IMR-90 (cell line): ENCODE measurements around the gene BCL11A. TPM values are rescaled to one million over a fixed set of nuclear protein-coding genes. Genes with fewer than 3 reads are reported as not detected.
A peak's percentile ranks its signal among the peaks of the same experiment; 100 is the strongest.

ENCODE experiments used
- ATAC-seq: fragments of 200-7000 bp; cut with Tn5 transposase; 2 replicates; pipeline ENCODE4 v1.9.1; 2020; ENCODE audit warnings: low read depth, mild to moderate bottlenecking, moderate library complexity
- BruUV-seq: library from RNA; stranded (reverse); fragments of 400-500 nt; replicated peaks from 2 replicates; lab custom pipeline; 2021; lab: Mats Ljungman, UMichigan
- CTCF ChIA-PET: fragments of 300-600 bp; formaldehyde crosslinking; extraction: SDS; loops from one replicate; lab custom pipeline; 2021; ENCODE audit warnings: antibody characterized with exemption; lab: Yijun Ruan, JAX
- POLR2A ChIA-PET: fragments of 300-600 bp; sonication (Branson Sonifier 250); formaldehyde crosslinking; loops from one replicate; lab custom pipeline; 2022; ENCODE audit warnings: antibody characterized with exemption; ENCODE audit not compliant: unreplicated experiment; lab: Charles Lee
- DNase-seq: peaks from one replicate; pipeline ENCODE4 v3.0.0; 2013
- H2AFZ ChIP-seq: replicated peaks from 2 replicates; pipeline ENCODE3; 2013; ENCODE audit warnings: low read length, mild to moderate bottlenecking; ENCODE audit not compliant: poor library complexity
- H2AK5ac ChIP-seq: 2 replicates; pipeline ENCODE4 v1.6.1; 2013; ENCODE audit warnings: low read depth, low read length, inconsistent platforms
- H2AK9ac ChIP-seq: replicated peaks from 2 replicates; pipeline ENCODE3; 2013; ENCODE audit warnings: mild to moderate bottlenecking, low read depth, low read length, moderate library complexity; ENCODE audit not compliant: poor library complexity
- H2BK120ac ChIP-seq: 2 replicates; pipeline ENCODE4 v1.6.1; 2013; ENCODE audit warnings: low read depth, low read length, inconsistent platforms
- H2BK15ac ChIP-seq: 3 replicates; pipeline ENCODE4 v1.6.1; 2013; ENCODE audit warnings: low read depth, low read length, inconsistent platforms
- H2BK20ac ChIP-seq: 2 replicates; pipeline ENCODE4 v1.6.1; 2013; ENCODE audit warnings: low read depth, mild to moderate bottlenecking, inconsistent platforms, low read length, moderate library complexity
- H2BK5ac ChIP-seq: 2 replicates; pipeline ENCODE4 v1.6.1; 2013; ENCODE audit warnings: mild to moderate bottlenecking, low read depth, low read length, inconsistent platforms; ENCODE audit not compliant: poor library complexity, severe bottlenecking
- H3K14ac ChIP-seq: replicated peaks from 2 replicates; pipeline ENCODE4 v1.6.1; 2013; ENCODE audit warnings: low read depth, low read length, inconsistent platforms
- H3K18ac ChIP-seq: 2 replicates; pipeline ENCODE4 v1.6.1; 2013; ENCODE audit warnings: low read depth, low read length, control low read depth
- H3K23ac ChIP-seq: 2 replicates; pipeline ENCODE4 v1.6.1; 2013; ENCODE audit warnings: low read depth, low read length, inconsistent platforms
- H3K27ac ChIP-seq: 2 replicates; pipeline ENCODE4 v1.5.1; 2013; ENCODE audit warnings: mild to moderate bottlenecking, control low read depth, low read length; ENCODE audit not compliant: insufficient read depth
- H3K27me3 ChIP-seq: 2 replicates; pipeline ENCODE4 v1.6.1; 2013; ENCODE audit warnings: low read length; ENCODE audit not compliant: control insufficient read depth, insufficient read depth
- H3K36me3 ChIP-seq: 2 replicates; pipeline ENCODE4 v1.6.1; 2013; ENCODE audit warnings: low read length, mixed read lengths; ENCODE audit not compliant: control insufficient read depth, insufficient read depth
- H3K4ac ChIP-seq: 2 replicates; pipeline ENCODE4 v1.6.1; 2013; ENCODE audit warnings: low read depth, low read length, inconsistent platforms
- H3K4me1 ChIP-seq: 2 replicates; pipeline ENCODE4 v1.6.1; 2013; ENCODE audit warnings: low read length, mixed read lengths; ENCODE audit not compliant: control insufficient read depth, insufficient read depth
- H3K4me2 ChIP-seq: 2 replicates; pipeline ENCODE4 v1.6.1; 2013; ENCODE audit warnings: low read depth, mild to moderate bottlenecking, control low read depth, low read length, moderate library complexity
- H3K4me3 ChIP-seq: 2 replicates; pipeline ENCODE4 v1.5.1; 2013; ENCODE audit warnings: low read depth, mild to moderate bottlenecking, control low read depth, low read length, moderate library complexity; ENCODE audit not compliant: insufficient read depth
- H3K56ac ChIP-seq: 2 replicates; pipeline ENCODE4 v1.6.1; 2013; ENCODE audit warnings: low read length, inconsistent platforms; ENCODE audit not compliant: insufficient read depth; ENCODE audit errors: extremely low read depth
- H3K79me1 ChIP-seq, 2 experiments: 2 replicates each; pipeline ENCODE4 v1.6.1; 2013; ENCODE audit warnings: low read length in 2 of 2, inconsistent platforms in 1 of 2, low read depth in 1 of 2
- H3K9ac ChIP-seq: 2 replicates; pipeline ENCODE4 v1.6.1; 2013; ENCODE audit warnings: low read depth, low read length, control low read depth
- H3K9me1 ChIP-seq: 2 replicates; pipeline ENCODE4 v1.6.1; 2013; ENCODE audit warnings: low read length, inconsistent platforms; ENCODE audit not compliant: insufficient read depth
- H3K9me3 ChIP-seq: 2 replicates; pipeline ENCODE4 v1.6.1; 2013; ENCODE audit warnings: low read length; ENCODE audit not compliant: control insufficient read depth, insufficient read depth
- H4K20me1 ChIP-seq: 2 replicates; pipeline ENCODE4 v1.6.1; 2013; ENCODE audit warnings: low read length, inconsistent platforms; ENCODE audit not compliant: insufficient read depth
- H4K5ac ChIP-seq: 2 replicates; pipeline ENCODE4 v1.6.1; 2013; ENCODE audit warnings: mild to moderate bottlenecking, low read depth, low read length, control low read depth
- H4K8ac ChIP-seq, 2 experiments: 2 replicates each; pipeline ENCODE4 v1.6.1; 2013; ENCODE audit warnings: low read depth in 2 of 2, low read length in 2 of 2, control low read depth in 1 of 2, inconsistent platforms in 1 of 2
- H4K91ac ChIP-seq: 2 replicates; pipeline ENCODE4 v1.6.1; 2013; ENCODE audit warnings: low read depth, low read length, inconsistent platforms; ENCODE audit not compliant: insufficient read depth
- BHLHE40 ChIP-seq: fragments of 150-350 bp; IDR thresholded peaks from 2 replicates; pipeline ENCODE4 v1.6.1; 2016; ENCODE audit warnings: mild to moderate bottlenecking, low read depth, low read length
- NFE2L2 ChIP-seq: fragments of 150-350 bp; IDR thresholded peaks from 2 replicates; pipeline ENCODE4 v1.6.1; 2016; ENCODE audit warnings: low read depth, mild to moderate bottlenecking, low read length
- RAD21 ChIP-seq: IDR thresholded peaks from 2 replicates; pipeline ENCODE4 v1.6.1; 2012; ENCODE audit warnings: low read length, improper control_type of control experiment
- WGBS, 2 experiments: methylation state at CpG; one replicate each; pipeline versions ENCODE4 v1.1.5 to v1.1.7; 2013; ENCODE audit warnings: missing lambda C conversion rate in 2 of 2; ENCODE audit not compliant: insufficient read length in 1 of 2; ENCODE audit errors: extremely low coverage in 2 of 2; 5-methylcytosine and 5-hydroxymethylcytosine counted together
- dilution Hi-C: fragments of 300-500 bp; cut with HindIII; formaldehyde crosslinking; loops from one replicate; pipeline ENCODE4 v1.14.3; 2018; ENCODE audit warnings: low sequenced_read_pairs; ENCODE audit not compliant: unreplicated experiment
- in situ Hi-C: fragments of 300-500 bp; cut with MboI; formaldehyde crosslinking; loops from 3 replicates; pipeline ENCODE4 v1.14.3; 2019; ENCODE audit warnings: low sequenced_read_pairs, inconsistent platforms, mixed read lengths
- intact Hi-C: fragments of 100-400 bp; cut with micrococcal nuclease; formaldehyde crosslinking; loops from 2 replicates; pipeline ENCODE4 v1.10.0; 2022
- polyA plus RNA-seq, 3 experiments: library from polyadenylated mRNA; depleted of rRNA; stranded (reverse); fragments of >200 nt; gene quantifications; 2 replicates each; pipeline ENCODE4 v1.2.3, GENCODE V29; 2012; ENCODE audit warnings: low replicate concordance in 1 of 3
- total RNA-seq: library from RNA; depleted of rRNA; stranded (reverse); fragments of >200 nt; gene quantifications from 2 replicates; pipeline ENCODE4 v1.2.3, GENCODE V29; 2012
- TF ChIP-seq, protein P1 (sequence below): fragments of 150-350 bp; IDR thresholded peaks from 2 replicates; pipeline ENCODE4 v1.6.1; 2017; ENCODE audit warnings: mild to moderate bottlenecking, antibody characterized with exemption, low read length, low read depth

BCL11A gene
- total and polyA plus RNA-seq, 2 of the 4 experiments (the other 2 are of a cell fraction), result 1.0 to 1.1 TPM

DNA sequence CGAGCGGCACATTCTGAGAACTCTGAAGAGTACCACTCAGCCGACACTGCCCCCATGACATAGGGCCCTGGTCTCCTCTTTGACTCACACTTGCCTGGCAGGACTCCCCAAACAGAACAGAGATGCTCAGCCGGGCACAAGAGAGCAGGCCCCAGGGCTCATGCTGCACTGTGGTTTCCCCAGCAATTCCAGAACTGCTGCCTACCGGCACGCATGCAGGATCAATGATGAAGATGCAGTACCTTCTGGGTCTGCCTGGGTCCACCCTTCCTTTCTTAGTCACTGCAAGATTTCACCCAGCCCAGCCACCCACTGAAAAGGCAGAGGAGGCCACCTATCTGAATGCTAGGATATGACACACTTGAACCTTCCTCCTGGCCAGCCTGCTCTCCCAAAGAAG lies 49.4 kb downstream of the BCL11A start:
- H4K5ac ChIP-seq, result no peak overlapping the region
- H3K4me2 ChIP-seq, result no peak overlapping the region
- no peak overlapping the region for H2AK5ac ChIP-seq
- H2AFZ ChIP-seq, result no peak overlapping the region
- no peak overlapping the region for H2BK120ac ChIP-seq
- peaks cover 9% of the 10 kb centered on the region for H3K27me3 ChIP-seq
- H3K9me1 ChIP-seq, result no peaks in the 10 kb centered on the region
- H3K4me1 ChIP-seq, result peaks cover 2% of the 10 kb centered on the region; the same call in 1 of the 2 replicates
- no peak overlapping the region for H2BK15ac ChIP-seq
- ATAC-seq (no peak), DNase-seq (no peak)
- no peaks in the 10 kb centered on the region for H3K9me3 ChIP-seq
- no peak overlapping the region for H2AK9ac ChIP-seq
- no peak overlapping the region for H3K4me3 ChIP-seq
- H4K8ac ChIP-seq, result no peak overlapping the region
- in situ Hi-C loops, result no loop called here
- H2BK5ac ChIP-seq, result no peak overlapping the region
- H3K9ac ChIP-seq, result no peak overlapping the region
- H3K27ac ChIP-seq, result no peak overlapping the region
- H2BK20ac ChIP-seq, result no peak overlapping the region
- H3K23ac ChIP-seq, result no peak overlapping the region
- ChIA-PET POLR2A (no interaction called here), CTCF (no interaction called here)
- H3K36me3 ChIP-seq, result no peaks in the 10 kb centered on the region
- dilution Hi-C loops, result no loop called here
- no peak overlapping the region for H4K91ac ChIP-seq
- no peaks in the 10 kb centered on the region for H4K20me1 ChIP-seq
- H3K56ac ChIP-seq, result no peak overlapping the region
- H3K18ac ChIP-seq, result no peak overlapping the region
- H3K4ac ChIP-seq, result no peak overlapping the region
- 83% methylated on average over 6 of the region's 6 CpGs; no CpG with 5 or more reads in 1 of the 2 experiments for WGBS, 2 experiments
- intact Hi-C loops, result no loop called here
- TF ChIP-seq RAD21 (peak; percentile 11; the same call in 1 of the 2 replicates), NFE2L2 (no peak), BHLHE40 (no peak)
- TF ChIP-seq, protein P1, sequence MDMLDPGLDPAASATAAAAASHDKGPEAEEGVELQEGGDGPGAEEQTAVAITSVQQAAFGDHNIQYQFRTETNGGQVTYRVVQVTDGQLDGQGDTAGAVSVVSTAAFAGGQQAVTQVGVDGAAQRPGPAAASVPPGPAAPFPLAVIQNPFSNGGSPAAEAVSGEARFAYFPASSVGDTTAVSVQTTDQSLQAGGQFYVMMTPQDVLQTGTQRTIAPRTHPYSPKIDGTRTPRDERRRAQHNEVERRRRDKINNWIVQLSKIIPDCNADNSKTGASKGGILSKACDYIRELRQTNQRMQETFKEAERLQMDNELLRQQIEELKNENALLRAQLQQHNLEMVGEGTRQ, result no peak
- no peaks in the 10 kb centered on the region for H3K79me1 ChIP-seq
- H3K14ac ChIP-seq, result no peak overlapping the region
- BruUV-seq, result no TSS peak
